Kidney epithelial cell (primary cell): ENCODE measurements around the gene LCK. TPM values are rescaled to one million over a fixed set of nuclear protein-coding genes. Genes with fewer than 3 reads are reported as not detected.
"Not testable (repeated sequence)": the region's sequence is repeated elsewhere in the genome, so short reads cannot be mapped to it uniquely, and the experiment has no call there.

Experiments
- DNase-seq: peaks from one replicate; pipeline ENCODE4 v3.0.0-alpha.2; 2010; ENCODE audit warnings: low read depth
- H3K27me3 ChIP-seq: 2 replicates; pipeline ENCODE4 v1.6.0; 2011; ENCODE audit warnings: low read length; ENCODE audit not compliant: control insufficient read depth, insufficient read depth
- H3K36me3 ChIP-seq: 2 replicates; pipeline ENCODE4 v1.5.1; 2011; ENCODE audit warnings: low read length; ENCODE audit not compliant: control insufficient read depth, insufficient read depth
- H3K4me3 ChIP-seq: 2 replicates; pipeline ENCODE4 v1.5.1; 2011; ENCODE audit warnings: low read depth, mild to moderate bottlenecking, control low read depth, low read length
- CTCF ChIP-seq: IDR thresholded peaks from 2 replicates; pipeline ENCODE4 v1.5.1; 2011; ENCODE audit warnings: mild to moderate bottlenecking, moderate library complexity, low read length, control low read depth, inconsistent platforms; ENCODE audit not compliant: insufficient read depth, poor library complexity, severe bottlenecking
- total RNA-seq: library from RNA; depleted of rRNA; stranded (reverse); fragments of >200 nt; gene quantifications from 2 replicates; pipeline ENCODE4 v1.2.3, GENCODE V29; 2015

LCK gene
- total RNA-seq, 1 donor from 2014 or later: 6.2 TPM

GRCh38 chr1:32274646-32275340 lies 23.7 kb downstream of the LCK start:
- no peak overlapping the region for H3K4me3 ChIP-seq
- TF ChIP-seq CTCF: no peak
- no peaks in the 10 kb centered on the region for H3K36me3 ChIP-seq
- H3K27me3 ChIP-seq: peaks cover 17% of the 10 kb centered on the region
- DNase-seq: no peak

GRCh38 chr1:32275424-32275823 lies 24.4 kb downstream of the LCK start:
- no peak for TF ChIP-seq CTCF
- no peak for DNase-seq
- H3K27me3 ChIP-seq: peaks cover 17% of the 10 kb centered on the region
- no peak overlapping the region for H3K4me3 ChIP-seq
- no peaks in the 10 kb centered on the region for H3K36me3 ChIP-seq

GRCh38 chr1:32276032-32276782 lies 25.1 kb downstream of the LCK start:
- H3K4me3 ChIP-seq: no peak overlapping the region

GRCh38 chr1:32284777-32285176 lies 33.7 kb downstream of the LCK start:
- H3K36me3 ChIP-seq, H3K27me3 ChIP-seq, DNase-seq, H3K4me3 ChIP-seq: not testable (repeated sequence)

More at GRCh38 chr1:32276032-32276782, 25.1 kb downstream of the LCK start:
- Histone ChIP-seq H3K27me3 (peaks cover 17% of the 10 kb centered on the region), H3K36me3 (no peaks in the 10 kb centered on the region)
- DNase-seq: no peak
- no peak for TF ChIP-seq CTCF

- Histone ChIP-seq H3K36me3 (no peaks in the 10 kb centered on the region), H3K27me3 (no peaks in the 10 kb centered on the region), H3K4me3 (no peak overlapping the region)
- TF ChIP-seq CTCF: no peak
- DNase-seq: no peak
Observed at GRCh38 chr1:32285658-32286057, 34.6 kb downstream of the LCK start.

DNA sequence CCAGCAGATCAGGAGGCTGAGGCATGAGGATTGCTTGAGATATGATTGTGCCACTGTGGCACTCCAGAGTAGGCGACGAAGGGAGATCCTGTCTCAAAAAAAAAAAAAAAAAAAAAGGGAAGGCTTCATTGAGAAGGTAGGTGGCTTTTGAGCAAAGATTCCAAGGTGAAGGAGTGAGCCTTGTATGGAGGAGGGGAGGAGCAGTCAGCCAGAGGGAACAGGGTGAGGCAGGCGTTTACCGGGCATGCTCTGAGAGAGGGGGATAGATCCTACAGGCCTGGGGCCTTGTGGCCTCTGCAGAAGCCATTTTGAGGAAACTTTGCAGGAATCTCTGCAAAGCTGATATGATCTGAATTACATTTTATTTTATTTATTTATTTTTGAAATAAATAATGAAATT lies 35.7 kb downstream of the LCK start:
- TF ChIP-seq CTCF: no peak
- DNase-seq: no peak
- no peak overlapping the region for H3K4me3 ChIP-seq
- H3K36me3 ChIP-seq: no peaks in the 10 kb centered on the region
- no peaks in the 10 kb centered on the region for H3K27me3 ChIP-seq
